GM18909 (cell line): Measurements from ENCODE around the gene RBL1.

Source experiments
- ATAC-seq: cut with Tn5 transposase; IDR thresholded peaks from one replicate; pipeline ENCODE4 v1.9.1; 2021; ENCODE audit warnings: mild to moderate bottlenecking; ENCODE audit not compliant: unreplicated experiment, poor library complexity

The RBL1 gene

GRCh38 chr20:36956674-36957073, 139.1 kb downstream of the RBL1 start:
- ATAC-seq = no peak

DNA sequence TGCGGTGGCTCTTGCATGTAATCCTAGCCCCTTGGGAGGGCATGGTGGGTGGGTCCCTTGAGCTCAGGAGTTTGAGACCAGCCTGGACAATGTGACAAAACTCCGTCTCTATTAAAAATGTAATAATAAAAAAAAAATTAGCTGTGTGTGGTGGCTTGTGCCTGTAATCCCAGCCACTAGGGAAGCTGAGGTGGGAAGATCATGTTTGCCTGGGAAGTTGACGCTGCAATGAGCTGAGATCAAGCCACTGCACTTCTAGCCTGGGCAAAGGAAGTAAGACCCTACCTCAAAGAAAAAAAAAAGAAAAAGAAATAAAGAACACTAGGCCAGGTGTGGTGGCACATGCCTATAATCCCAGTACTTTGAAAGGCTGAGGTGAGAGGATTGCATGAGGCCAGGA, 139.8 kb downstream of the RBL1 start:
- no peak for ATAC-seq

- peak; percentile 2 for ATAC-seq
Measured at GRCh38 chr20:36951979-36952738, 143.6 kb downstream of the RBL1 start.

- peak; percentile 89 for ATAC-seq
Measured at GRCh38 chr20:36951198-36951978, 144.4 kb downstream of the RBL1 start, which contains the start of gene SAMHD1. Gene SAMHD1, minus strand, starts transcription at chr20:36951708. Its CDS starts 65 bp downstream, at chr20:36951643.

- peak; percentile 14 for ATAC-seq
Measured at GRCh38 chr20:36950414-36951197, 145.2 kb downstream of the RBL1 start.
